Endothelial cell of umbilical vein (primary cell): ENCODE measurements around the gene RTN4IP1.

Experiments
- CTCF ChIP-seq, 2 donors: IDR thresholded peaks; 1 replicate in 1 of 2; 2 replicates in 1 of 2; pipeline ENCODE4 v1.5.1; 2011; ENCODE audit warnings: low read length in 2 of 2, mild to moderate bottlenecking in 2 of 2, moderate library complexity in 2 of 2, control low read depth in 1 of 2, inconsistent platforms in 1 of 2, low read depth in 1 of 2; ENCODE audit not compliant: insufficient read depth in 1 of 2; ENCODE audit errors: extremely low read depth in 1 of 2
- EZH2 ChIP-seq: IDR thresholded peaks from 2 replicates; pipeline ENCODE4 v1.6.1; 2012; ENCODE audit warnings: borderline replicate concordance, low read depth, mild to moderate bottlenecking, moderate library complexity, low read length, inconsistent platforms; ENCODE audit not compliant: severe bottlenecking
- POLR2A ChIP-seq: IDR thresholded peaks from 2 replicates; pipeline ENCODE4 v1.6.1; 2012; ENCODE audit warnings: low read depth, mild to moderate bottlenecking, control low read depth, low read length

GRCh38 chr6:106568530-106568929, 60.8 kb downstream of the RTN4IP1 start:
- TF ChIP-seq POLR2A (no peak), CTCF (IDR thresholded peaks at IDR 0.05; ENCODE audit: extremely low read depth in 1 of 2, insufficient read depth in 1 of 2, low read depth in 1 of 2, low read length in 2 of 2) (no peak), EZH2 (no peak)
